ENCODE measurements around the gene PCDH9.

DNA sequence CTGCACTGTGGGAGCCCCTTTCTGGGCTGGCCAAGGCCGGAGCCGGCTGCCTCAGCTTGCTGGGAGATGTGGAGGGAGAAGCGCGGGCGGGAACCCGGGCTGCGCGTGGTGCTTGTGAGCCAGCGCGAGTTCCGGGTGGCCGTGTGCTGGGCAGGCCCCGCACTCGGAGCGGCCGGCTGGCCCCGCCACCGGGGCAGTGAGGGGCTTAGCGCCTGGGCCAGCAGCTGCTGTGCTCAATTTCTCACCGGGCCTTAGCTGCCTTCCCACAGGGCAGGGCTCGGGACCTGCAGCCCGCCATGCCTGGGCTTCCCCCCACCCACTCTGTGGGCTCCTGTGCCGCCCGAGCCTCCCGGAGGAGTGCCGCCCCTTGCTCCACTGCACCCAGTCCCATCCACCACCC, 669.1 kb downstream of the PCDH9 start:
- TF ChIP-seq EP300 (IDR thresholded peaks at IDR 0.05) (no peak), POLR2A (IDR thresholded peaks at IDR 0.05) (no peak), POLR2AphosphoS5 (IDR thresholded peaks at IDR 0.05) (no peak)
- TF ChIP-seq, protein P1, sequence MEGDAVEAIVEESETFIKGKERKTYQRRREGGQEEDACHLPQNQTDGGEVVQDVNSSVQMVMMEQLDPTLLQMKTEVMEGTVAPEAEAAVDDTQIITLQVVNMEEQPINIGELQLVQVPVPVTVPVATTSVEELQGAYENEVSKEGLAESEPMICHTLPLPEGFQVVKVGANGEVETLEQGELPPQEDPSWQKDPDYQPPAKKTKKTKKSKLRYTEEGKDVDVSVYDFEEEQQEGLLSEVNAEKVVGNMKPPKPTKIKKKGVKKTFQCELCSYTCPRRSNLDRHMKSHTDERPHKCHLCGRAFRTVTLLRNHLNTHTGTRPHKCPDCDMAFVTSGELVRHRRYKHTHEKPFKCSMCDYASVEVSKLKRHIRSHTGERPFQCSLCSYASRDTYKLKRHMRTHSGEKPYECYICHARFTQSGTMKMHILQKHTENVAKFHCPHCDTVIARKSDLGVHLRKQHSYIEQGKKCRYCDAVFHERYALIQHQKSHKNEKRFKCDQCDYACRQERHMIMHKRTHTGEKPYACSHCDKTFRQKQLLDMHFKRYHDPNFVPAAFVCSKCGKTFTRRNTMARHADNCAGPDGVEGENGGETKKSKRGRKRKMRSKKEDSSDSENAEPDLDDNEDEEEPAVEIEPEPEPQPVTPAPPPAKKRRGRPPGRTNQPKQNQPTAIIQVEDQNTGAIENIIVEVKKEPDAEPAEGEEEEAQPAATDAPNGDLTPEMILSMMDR (IDR thresholded peaks at IDR 0.05): no peak

Data from suprapubic skin (tissue), 4 donors.